GM12865 (cell line): ENCODE results near the gene PRKCE.

Experiments
- DNase-seq: peaks from one replicate; pipeline ENCODE4 v3.0.0; 2010; ENCODE audit warnings: low read depth
- H3K4me3 ChIP-seq: 2 replicates; pipeline ENCODE4 v1.5.1; 2011; ENCODE audit warnings: mild to moderate bottlenecking, low read depth, low read length, control low read depth
- TF ChIP-seq, protein P1 (sequence below): IDR thresholded peaks from 2 replicates; pipeline ENCODE4 v1.5.1; 2011; ENCODE audit warnings: low read length, control low read depth, low read depth, inconsistent platforms; ENCODE audit not compliant: insufficient read depth; ENCODE audit errors: missing control alignments

PRKCE gene

DNA sequence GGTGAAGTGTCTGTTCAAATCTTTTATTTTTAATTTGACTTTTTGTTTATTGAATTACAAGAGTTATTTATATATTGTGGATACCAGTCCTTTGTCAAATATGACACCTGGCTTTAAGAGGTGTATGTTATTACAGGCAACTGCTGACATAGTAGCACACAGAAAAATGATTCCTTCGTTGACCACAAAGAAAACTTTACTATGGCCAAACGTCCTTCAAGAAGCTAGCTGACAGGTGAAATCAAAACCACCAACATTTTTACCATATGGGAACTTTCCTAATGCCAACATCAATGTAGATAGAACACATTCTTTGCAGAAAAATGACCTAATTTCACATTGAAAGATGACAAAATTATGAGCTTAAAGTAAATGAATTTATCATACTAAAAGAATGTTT is 34.0 kb upstream of the PRKCE start:
- TF ChIP-seq, protein P1, sequence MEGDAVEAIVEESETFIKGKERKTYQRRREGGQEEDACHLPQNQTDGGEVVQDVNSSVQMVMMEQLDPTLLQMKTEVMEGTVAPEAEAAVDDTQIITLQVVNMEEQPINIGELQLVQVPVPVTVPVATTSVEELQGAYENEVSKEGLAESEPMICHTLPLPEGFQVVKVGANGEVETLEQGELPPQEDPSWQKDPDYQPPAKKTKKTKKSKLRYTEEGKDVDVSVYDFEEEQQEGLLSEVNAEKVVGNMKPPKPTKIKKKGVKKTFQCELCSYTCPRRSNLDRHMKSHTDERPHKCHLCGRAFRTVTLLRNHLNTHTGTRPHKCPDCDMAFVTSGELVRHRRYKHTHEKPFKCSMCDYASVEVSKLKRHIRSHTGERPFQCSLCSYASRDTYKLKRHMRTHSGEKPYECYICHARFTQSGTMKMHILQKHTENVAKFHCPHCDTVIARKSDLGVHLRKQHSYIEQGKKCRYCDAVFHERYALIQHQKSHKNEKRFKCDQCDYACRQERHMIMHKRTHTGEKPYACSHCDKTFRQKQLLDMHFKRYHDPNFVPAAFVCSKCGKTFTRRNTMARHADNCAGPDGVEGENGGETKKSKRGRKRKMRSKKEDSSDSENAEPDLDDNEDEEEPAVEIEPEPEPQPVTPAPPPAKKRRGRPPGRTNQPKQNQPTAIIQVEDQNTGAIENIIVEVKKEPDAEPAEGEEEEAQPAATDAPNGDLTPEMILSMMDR: no peak
- H3K4me3 ChIP-seq: no peak overlapping the region
- DNase-seq: no peak

DNA sequence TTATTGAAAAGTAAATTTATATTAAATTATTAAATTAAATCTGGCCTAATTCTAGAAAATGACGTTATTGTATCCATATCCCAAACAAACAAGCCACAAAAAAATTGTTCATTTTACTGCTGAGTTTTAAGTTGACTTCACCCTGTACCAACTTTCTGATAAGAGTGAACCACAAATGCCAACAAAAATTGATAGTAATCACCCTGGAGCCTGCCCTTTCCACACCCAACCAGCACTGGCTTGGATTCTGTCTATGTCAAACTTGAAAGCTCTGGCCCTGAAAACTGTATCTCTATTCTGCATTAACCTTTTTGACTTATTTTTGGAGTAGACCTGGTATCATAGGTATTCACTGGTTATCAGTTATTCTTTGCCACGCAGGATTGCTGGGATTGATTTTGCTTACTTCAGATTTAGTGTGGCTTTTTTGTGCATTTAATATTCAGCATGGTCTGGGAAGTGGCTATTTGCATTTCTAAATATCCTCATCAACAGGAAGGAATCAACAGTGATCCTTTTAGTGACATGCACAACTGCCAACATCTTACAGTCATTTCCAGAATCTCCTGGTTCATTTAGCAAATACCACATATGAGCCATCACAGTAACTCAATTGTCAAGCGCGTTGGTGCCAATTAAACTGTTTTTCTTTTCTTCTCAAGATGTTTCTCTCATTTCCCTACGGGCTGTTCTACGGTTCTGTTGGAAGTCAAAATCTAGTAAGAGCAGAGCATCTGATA is 29.0 kb upstream of the PRKCE start:
- no peak for DNase-seq
- H3K4me3 ChIP-seq: no peak overlapping the region
- TF ChIP-seq, protein P1: no peak

DNA sequence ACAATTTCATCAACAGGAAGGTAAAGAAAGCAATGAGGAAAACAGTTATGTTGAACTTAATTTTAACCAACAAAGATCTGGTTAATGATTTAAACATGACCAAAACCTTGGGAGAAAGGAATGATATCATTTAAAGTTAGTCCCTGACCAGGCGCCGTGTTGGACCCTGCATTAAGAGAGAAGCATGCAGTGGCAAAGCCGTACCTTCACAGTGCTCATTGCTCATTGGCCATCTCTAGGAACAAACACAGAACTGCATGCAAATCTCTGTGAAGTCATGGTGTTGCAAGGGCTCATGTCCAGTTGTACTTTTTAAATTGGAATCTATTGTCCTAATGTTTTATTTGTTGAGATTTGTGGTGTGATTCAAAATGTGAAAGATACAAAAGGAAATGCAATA is 28.4 kb upstream of the PRKCE start:
- DNase-seq: no peak
- TF ChIP-seq, protein P1: no peak
- H3K4me3 ChIP-seq: no peak overlapping the region

DNA sequence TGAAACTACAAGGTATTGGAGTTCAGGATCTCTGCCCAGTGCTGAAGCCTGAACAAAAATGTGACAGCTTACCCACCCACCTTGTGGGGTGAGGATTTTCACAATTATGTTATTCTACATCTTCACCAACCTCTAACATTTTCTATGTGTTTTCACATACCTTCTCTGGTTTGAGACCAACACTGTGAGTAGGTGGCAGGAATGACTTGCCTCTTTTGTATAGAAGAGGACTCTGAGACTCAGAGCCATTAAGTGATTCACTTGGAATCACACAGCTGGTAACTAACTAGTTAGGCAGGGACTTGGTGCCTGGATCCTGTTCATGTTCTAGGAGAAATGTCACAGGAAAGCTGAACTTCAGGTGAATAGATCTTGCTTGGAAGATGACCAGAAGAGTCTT is 25.7 kb upstream of the PRKCE start:
- TF ChIP-seq, protein P1: no peak
- no peak for DNase-seq
- no peak overlapping the region for H3K4me3 ChIP-seq

DNA sequence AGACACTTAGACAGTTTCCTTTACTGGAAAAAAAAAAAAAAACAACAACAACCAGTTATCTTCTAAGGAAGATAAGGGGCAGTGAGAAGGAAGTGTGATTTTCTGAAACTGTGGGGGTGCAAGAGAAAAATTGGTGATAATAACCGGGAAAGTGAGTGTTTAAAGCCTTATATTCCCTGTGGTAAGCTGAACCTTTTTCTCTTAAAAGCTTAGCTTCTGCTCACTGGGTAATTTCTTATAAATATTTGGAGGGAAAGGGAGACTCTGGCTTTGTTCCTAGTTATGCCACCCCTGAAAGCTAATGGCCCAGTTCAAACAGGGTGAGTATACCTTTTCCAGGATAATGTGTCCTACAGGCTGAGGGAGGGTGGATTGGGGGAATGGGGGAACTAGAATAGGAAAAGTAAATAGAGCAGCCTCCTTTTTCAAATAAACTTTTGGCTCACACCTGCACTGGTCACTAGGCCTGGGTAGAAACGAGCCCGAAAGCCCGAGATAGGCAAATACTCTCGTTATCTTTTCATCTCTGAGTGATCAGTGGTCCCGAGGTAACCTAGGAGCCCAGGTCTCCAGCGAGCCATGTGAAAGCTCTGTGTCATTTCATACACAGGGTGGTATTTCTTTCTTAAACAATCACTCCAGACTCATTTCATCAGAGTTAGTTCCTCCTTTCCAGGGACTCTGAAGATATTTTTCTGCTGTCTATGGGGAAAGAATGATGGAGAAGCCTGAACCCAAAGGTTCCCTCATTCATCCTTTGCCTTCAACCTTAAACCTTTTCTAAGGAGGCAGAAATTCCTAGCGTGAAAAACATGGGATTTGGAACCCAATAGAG is 24.9 kb upstream of the PRKCE start:
- TF ChIP-seq, protein P1: no peak
- no peak for DNase-seq
- no peak overlapping the region for H3K4me3 ChIP-seq

DNA sequence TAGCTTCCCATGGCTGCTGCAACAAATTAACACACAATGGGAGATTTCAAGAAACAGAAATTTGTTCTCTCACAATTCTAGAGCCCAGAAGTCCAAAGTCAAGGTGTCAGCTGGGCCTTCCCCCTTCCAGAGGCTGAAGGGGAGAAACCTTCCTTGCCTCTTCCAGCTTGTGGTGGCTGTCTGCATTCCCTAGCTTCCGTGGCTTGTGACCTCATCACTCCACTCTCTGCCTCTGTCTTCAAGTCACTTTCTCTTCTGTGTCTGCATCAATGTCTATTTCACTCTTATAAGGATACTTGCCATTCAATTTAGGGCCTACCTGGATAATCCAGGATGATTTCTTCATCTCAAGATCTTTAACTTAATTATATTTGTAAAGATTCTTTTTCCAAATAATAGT is 23.6 kb upstream of the PRKCE start:
- no peak overlapping the region for H3K4me3 ChIP-seq
- DNase-seq: no peak
- TF ChIP-seq, protein P1: no peak
